ENCODE data around the gene WARS2. TPM values are rescaled to one million over a fixed set of nuclear protein-coding genes. Genes with fewer than 3 reads are reported as not detected.

Gene WARS2
- total and polyA plus RNA-seq, 2 of the 8 experiments (the other 6 are each of a cell fraction or from before 2014, with no cell fraction given): 4.3 to 12.9 TPM

DNA sequence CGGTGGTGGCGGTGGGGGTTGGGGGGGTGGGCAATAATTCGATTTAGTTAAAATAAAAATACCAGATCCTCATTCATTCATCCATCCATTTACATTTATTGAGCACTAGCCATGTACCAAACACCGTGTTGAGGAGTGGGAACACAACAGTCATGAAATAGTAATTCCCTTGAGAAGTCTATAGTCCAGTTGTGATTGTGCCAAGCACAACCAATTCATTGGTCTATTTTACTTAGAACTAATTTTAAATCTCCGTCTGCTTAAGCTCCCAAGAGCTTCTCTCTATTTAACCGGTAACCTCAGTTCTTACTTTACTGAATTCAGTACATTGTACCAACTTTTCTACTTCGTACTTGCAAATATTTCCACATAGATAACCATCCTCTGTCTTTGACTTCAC lies 38.4 kb downstream of the WARS2 start (continued):
- TF ChIP-seq, protein P1, sequence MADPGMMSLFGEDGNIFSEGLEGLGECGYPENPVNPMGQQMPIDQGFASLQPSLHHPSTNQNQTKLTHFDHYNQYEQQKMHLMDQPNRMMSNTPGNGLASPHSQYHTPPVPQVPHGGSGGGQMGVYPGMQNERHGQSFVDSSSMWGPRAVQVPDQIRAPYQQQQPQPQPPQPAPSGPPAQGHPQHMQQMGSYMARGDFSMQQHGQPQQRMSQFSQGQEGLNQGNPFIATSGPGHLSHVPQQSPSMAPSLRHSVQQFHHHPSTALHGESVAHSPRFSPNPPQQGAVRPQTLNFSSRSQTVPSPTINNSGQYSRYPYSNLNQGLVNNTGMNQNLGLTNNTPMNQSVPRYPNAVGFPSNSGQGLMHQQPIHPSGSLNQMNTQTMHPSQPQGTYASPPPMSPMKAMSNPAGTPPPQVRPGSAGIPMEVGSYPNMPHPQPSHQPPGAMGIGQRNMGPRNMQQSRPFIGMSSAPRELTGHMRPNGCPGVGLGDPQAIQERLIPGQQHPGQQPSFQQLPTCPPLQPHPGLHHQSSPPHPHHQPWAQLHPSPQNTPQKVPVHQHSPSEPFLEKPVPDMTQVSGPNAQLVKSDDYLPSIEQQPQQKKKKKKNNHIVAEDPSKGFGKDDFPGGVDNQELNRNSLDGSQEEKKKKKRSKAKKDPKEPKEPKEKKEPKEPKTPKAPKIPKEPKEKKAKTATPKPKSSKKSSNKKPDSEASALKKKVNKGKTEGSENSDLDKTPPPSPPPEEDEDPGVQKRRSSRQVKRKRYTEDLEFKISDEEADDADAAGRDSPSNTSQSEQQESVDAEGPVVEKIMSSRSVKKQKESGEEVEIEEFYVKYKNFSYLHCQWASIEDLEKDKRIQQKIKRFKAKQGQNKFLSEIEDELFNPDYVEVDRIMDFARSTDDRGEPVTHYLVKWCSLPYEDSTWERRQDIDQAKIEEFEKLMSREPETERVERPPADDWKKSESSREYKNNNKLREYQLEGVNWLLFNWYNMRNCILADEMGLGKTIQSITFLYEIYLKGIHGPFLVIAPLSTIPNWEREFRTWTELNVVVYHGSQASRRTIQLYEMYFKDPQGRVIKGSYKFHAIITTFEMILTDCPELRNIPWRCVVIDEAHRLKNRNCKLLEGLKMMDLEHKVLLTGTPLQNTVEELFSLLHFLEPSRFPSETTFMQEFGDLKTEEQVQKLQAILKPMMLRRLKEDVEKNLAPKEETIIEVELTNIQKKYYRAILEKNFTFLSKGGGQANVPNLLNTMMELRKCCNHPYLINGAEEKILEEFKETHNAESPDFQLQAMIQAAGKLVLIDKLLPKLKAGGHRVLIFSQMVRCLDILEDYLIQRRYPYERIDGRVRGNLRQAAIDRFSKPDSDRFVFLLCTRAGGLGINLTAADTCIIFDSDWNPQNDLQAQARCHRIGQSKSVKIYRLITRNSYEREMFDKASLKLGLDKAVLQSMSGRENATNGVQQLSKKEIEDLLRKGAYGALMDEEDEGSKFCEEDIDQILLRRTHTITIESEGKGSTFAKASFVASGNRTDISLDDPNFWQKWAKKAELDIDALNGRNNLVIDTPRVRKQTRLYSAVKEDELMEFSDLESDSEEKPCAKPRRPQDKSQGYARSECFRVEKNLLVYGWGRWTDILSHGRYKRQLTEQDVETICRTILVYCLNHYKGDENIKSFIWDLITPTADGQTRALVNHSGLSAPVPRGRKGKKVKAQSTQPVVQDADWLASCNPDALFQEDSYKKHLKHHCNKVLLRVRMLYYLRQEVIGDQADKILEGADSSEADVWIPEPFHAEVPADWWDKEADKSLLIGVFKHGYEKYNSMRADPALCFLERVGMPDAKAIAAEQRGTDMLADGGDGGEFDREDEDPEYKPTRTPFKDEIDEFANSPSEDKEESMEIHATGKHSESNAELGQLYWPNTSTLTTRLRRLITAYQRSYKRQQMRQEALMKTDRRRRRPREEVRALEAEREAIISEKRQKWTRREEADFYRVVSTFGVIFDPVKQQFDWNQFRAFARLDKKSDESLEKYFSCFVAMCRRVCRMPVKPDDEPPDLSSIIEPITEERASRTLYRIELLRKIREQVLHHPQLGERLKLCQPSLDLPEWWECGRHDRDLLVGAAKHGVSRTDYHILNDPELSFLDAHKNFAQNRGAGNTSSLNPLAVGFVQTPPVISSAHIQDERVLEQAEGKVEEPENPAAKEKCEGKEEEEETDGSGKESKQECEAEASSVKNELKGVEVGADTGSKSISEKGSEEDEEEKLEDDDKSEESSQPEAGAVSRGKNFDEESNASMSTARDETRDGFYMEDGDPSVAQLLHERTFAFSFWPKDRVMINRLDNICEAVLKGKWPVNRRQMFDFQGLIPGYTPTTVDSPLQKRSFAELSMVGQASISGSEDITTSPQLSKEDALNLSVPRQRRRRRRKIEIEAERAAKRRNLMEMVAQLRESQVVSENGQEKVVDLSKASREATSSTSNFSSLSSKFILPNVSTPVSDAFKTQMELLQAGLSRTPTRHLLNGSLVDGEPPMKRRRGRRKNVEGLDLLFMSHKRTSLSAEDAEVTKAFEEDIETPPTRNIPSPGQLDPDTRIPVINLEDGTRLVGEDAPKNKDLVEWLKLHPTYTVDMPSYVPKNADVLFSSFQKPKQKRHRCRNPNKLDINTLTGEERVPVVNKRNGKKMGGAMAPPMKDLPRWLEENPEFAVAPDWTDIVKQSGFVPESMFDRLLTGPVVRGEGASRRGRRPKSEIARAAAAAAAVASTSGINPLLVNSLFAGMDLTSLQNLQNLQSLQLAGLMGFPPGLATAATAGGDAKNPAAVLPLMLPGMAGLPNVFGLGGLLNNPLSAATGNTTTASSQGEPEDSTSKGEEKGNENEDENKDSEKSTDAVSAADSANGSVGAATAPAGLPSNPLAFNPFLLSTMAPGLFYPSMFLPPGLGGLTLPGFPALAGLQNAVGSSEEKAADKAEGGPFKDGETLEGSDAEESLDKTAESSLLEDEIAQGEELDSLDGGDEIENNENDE (IDR thresholded peaks at IDR 0.05; ENCODE audit: insufficient replicate concordance, low read length): no peak
- TF ChIP-seq CREB1 (IDR thresholded peaks at IDR 0.05): no peak
- TF ChIP-seq ZNF274 (IDR thresholded peaks at IDR 0.05; ENCODE audit: borderline replicate concordance, extremely low read depth, low read length): no peak
- TF ChIP-seq POU5F1 (IDR thresholded peaks at IDR 0.05; ENCODE audit: low read depth, low read length): no peak
- no peak for TF ChIP-seq JUND (IDR thresholded peaks at IDR 0.05; ENCODE audit: low read length)
- no peak for TF ChIP-seq TAF7 (optimal IDR thresholded peaks at IDR 0.05; ENCODE audit: borderline replicate concordance, low read depth, low read length)
- no peak for TF ChIP-seq E2F6 (IDR thresholded peaks at IDR 0.05)
- no peak for TF ChIP-seq SIRT6 (IDR thresholded peaks at IDR 0.05; ENCODE audit: low read length)
- no peak for TF ChIP-seq SIX5 (IDR thresholded peaks at IDR 0.05; ENCODE audit: low read depth, low read length)
- no peak for TF ChIP-seq SAP30 (IDR thresholded peaks at IDR 0.05; ENCODE audit: insufficient read depth, insufficient replicate concordance, low read length)
- no peak for TF ChIP-seq KDM1A (IDR thresholded peaks at IDR 0.05; ENCODE audit: borderline replicate concordance, low read length)
- no peak for TF ChIP-seq FOSL1 (IDR thresholded peaks at IDR 0.05; ENCODE audit: insufficient read depth, low read depth, low read length)

All from H1 (cell line).